NCI-H345 treated with DMSO at 0.1 percent for 48 hours (cell line): ENCODE data around the gene PARD6A.

Source experiments
- DNase-seq: peaks from one replicate; lab custom pipeline; 2025; ENCODE audit not compliant: unreplicated experiment; lab: John Stamatoyannopoulos, UW

The PARD6A gene, protein sequence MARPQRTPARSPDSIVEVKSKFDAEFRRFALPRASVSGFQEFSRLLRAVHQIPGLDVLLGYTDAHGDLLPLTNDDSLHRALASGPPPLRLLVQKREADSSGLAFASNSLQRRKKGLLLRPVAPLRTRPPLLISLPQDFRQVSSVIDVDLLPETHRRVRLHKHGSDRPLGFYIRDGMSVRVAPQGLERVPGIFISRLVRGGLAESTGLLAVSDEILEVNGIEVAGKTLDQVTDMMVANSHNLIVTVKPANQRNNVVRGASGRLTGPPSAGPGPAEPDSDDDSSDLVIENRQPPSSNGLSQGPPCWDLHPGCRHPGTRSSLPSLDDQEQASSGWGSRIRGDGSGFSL

GRCh38 chr16:67660564-67661028 is at the start of gene PARD6A:
Gene PARD6A (plus strand): TSS chr16:67660960. CDS start chr16:67661039, 79 bp downstream.
- peak; percentile 87 for DNase-seq

- no peak for DNase-seq
These were observed 47.0 kb upstream of the PARD6A start for GRCh38 chr16:67613808-67614207.

DNA sequence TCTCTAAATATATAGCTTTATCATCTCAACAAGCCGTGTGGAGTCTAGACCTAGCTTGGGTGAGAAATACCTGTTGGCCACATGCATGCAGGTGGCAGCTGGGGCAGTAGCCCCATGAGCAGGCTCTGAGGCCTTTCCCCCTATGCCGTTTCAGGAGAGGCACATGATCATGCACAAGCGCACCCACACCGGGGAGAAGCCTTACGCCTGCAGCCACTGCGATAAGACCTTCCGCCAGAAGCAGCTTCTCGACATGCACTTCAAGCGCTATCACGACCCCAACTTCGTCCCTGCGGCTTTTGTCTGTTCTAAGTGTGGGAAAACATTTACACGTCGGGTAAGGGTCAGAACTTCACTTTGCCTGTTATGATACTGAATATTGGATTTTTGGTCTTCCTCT is 32.5 kb upstream of the PARD6A start:
- no peak for DNase-seq

DNA sequence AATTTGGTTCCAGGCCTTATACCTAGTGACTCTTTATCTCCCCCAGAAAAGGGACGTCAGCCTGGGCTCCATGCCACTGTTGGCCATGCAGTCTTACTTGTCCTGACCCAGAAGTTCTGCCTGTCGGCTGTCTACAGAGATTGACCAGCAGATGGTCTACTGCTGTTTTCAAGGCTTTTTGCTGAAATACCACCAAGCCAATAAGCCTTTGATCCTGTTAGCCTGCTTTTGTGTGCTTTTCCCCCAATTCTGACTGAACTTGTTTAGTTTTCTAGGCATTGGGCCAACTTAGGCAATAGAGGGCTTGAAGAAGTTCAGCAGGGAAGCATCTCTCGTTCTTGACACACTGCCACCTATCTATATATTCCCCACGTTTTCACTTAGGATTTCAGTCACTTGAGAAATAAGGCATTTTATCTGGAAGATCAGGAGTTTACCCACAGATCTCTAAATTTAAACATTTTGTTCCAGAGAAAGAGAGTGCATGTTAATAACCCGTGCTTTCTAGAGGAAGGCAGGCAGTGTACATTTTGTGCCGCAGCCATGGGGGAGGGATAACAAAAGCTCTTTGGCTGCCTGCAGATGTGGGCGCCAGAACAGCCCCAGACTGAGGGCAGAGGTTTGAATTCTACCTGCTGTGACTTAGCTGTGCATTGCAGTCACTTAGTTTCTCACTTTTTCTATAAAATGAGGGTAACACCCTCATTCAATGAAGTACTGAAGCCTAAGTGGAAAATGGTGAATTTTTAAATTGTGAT is 28.2 kb upstream of the PARD6A start:
- DNase-seq = no peak

DNA sequence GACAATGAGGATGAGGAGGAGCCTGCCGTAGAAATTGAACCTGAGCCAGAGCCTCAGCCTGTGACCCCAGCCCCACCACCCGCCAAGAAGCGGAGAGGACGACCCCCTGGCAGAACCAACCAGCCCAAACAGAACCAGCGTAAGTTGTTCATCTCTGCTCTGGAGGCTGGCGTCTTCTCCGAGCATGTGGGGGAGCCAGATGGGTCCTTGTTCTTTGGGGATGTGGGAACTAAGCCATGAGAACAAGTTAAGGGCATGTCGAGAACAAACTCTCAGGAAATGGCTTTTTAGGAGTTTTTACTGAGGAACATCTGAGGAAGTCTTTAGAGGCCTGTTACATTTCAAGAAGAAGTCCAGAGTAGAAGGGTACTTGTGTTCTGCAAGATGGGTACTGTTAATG is 24.0 kb upstream of the PARD6A start:
- no peak for DNase-seq

GRCh38 chr16:67637625-67638024 is 23.1 kb upstream of the PARD6A start:
- DNase-seq = no peak

DNA sequence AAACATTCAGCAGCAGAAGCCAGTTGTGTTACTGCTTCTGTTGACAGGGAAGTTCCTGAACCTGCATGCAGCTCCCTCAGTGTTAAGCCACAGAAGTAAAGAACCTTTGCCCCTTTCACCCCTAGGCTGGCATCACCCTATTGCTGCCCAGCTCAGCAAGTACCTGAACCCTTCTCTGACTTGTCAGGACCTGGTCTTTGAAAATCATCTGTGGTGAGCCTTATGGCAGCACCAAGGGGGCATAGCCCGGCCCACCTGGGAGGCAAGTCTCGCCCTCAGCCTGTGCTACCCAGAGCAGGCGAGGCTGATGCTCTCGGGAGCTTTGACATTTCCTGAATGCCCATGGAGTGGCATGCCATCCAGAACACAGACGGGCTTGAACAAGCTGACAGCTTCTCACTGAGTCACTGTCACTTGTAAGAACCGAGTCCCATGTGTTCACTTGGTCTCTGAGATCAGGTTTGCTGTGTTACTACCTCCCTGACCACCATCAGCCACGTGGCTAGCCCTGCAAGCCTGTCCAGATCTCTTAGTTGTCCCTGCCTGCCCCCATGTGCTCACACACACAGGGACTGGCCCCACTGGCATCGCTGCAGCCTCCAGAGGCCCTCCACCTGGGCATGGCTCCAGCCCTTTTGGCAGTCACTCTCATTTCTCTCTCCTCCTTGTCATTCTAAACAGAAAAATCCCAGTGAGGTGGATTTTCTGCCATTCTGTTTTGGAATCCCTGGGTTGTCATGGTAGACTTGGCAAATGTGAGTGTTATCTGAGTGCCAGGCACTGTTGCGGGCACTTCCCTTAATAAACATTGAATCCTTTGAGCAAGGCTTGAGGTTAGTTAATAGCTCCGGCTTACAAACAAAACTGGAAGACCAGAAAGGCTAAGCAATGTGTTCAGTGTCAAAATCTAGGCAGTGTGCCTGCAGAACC is 18.7 kb upstream of the PARD6A start:
- no peak for DNase-seq

DNA sequence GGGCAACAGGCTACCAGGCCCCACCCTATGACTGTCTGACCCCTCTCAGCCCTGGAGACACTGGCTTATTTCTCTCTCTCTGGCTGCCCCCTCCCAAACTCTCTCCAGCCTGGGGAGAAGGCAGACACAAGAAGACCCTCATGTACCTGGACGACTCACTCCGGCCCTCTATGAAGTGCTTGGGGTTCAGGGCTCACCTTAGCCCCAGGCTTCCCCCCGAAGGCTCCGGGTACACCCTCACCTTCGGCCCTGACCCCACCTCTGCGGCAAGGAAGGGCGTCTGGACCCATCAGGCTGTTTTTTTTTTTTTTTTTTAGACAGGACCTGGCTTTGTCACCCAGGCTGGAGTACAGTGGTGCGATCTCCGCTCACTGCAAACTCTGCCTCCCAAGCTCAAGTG is 16.7 kb upstream of the PARD6A start:
- no peak for DNase-seq

- DNase-seq = no peak
These were observed 15.2 kb upstream of the PARD6A start for GRCh38 chr16:67645397-67646121.

DNA sequence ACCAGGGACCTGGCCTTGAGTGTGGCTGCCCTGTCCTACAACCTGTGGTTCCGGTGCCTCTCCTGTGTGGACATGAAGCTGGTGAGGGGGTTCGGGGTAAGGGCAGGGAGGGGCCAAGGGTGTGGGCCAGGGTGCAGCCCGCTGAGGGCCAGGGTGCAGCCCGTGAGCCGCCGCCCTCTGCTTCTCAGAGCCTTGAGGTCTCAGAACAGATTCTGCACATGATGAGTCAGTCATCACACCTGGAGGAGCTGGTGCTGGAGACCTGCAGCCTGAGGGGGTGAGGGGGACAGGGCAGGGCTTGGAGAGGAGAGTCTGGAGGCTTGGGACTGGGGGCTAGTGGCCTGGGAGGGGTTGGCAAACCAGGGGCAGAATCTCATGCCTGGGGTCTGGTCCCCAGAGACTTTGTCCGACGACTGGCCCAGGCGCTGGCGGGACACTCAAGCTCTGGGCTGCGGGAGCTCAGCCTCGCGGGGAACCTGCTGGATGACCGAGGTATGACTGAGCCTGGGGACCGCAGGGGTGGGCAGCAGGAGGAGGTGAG is 13.6 kb upstream of the PARD6A start:
- DNase-seq = no peak

DNA sequence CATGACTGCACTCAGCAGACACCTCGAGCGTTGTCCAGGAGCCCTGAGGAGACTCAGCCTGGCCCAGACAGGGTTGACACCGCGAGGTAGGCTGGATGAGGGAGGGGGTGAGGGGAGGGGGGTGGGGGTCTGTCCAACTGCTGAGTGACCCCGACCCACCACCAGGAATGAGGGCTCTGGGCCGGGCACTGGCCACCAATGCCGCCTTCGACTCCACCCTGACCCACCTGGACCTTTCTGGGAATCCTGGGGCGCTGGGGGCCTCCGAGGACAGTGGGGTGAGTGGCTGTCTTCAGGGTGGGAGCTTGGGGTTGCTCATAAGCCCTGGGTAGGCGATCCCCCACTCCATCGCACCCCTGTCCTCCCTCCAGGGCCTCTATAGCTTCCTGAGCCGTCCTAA is 13.1 kb upstream of the PARD6A start:
- no peak for DNase-seq

DNA sequence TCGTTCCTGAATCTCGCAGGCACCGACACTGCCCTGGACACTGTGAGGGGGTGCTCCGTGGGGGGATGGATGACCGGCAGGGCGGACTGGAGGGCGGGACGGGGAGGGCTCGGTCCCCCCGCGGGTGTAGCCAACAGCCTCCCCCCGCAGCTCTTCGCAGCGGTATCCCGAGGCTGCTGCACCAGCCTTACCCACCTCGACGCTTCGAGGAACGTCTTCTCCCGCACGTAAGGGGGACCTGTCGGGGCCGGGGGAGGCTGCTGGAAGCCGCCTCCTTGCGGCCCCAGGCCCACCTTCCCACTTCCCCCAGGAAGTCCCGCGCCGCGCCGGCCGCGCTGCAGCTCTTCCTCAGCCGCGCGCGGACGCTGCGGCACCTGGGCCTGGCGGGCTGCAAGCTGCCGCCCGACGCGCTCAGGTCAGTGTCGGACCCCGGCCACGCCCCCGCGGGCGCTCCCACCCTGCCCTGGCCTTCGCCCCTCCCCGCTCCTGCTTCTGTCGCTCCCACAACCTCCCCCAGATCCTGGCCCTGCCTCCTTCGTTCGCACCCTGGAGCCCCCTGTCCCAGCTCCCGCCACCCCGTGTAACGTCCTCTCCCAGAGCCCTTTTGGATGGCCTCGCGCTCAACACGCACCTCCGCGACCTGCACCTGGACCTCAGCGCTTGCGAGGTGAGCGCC is 12.5 kb upstream of the PARD6A start:
- no peak for DNase-seq

DNA sequence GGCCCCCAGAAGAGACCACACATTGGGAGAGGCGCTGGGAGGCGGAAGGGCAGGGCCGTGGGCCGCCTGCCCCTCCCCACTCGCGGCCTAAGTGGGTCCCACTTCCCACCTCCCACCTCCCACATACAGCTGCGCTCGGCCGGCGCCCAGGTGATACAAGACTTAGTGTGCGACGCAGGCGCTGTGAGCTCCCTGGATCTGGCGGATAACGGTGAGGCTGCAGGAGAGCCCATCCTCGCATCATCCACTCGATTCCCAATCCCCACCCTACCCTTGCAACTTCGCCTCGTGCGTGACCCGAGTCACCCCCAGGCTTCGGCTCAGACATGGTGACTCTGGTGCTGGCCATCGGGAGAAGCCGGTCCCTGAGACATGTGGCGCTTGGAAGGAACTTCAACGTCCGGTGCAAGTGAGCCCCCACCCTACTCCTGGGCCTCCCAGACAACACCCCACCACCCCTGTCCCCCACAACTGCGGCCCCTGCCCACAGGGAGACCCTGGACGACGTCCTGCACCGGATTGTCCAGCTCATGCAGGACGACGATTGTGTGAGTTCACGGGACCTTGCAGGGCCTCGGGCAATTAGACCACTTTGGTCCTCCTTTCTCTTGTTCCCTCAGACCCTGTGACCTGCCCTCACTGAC is 11.9 kb upstream of the PARD6A start:
- DNase-seq = no peak

DNA sequence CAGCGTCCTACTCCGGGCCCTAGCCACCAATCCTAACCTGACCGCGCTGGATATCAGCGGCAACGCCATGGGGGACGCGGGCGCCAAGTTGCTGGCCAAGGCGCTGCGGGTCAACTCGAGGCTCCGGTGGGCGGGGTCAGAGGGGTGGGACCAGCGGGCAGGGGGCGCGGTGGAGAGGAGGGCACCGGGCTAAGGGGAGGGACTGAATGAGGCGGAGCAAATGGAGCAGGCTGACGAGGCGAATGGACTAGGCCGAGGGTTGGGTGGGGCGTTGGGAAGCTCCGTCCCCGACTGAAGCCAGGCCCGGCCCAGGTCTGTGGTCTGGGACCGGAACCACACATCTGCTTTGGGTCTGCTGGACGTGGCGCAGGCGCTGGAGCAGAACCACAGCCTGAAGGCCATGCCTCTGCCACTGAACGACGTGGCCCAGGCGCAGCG is 11.2 kb upstream of the PARD6A start:
- DNase-seq = no peak

GRCh38 chr16:67650023-67650422 is 10.7 kb upstream of the PARD6A start:
- no peak for DNase-seq

DNA sequence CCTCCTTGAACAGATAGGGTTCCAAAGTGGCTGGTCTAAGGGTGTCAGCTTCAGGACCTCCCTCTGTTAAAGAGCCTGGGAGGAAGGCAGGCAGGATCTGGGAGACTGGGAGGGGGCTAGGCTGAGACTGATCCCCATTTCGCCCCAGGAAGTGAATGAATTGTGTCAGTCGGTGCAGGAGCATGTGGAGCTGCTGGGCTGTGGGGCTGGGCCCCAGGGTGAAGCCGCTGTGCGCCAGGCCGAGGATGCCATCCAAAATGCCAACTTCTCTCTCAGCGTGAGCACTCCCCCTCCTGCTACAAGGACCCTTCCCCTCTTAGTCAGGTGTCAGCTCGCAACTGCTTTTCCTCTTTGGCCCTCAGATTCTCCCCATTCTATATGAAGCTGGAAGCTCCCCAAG is 9.7 kb upstream of the PARD6A start:
- DNase-seq = no peak

GRCh38 chr16:67651847-67652246 is 8.9 kb upstream of the PARD6A start:
- no peak for DNase-seq

- no peak for DNase-seq
These were observed 8.1 kb upstream of the PARD6A start for GRCh38 chr16:67652578-67653127.
